Upper lobe of left lung (tissue), 4 donors: ENCODE data around the gene IL17RC.
A peak's percentile ranks its signal among the peaks of the same experiment; 100 is the strongest.

Experiments used
- CTCF ChIP-seq, 6 experiments: fragments of 450-650 bp in 4 of 6; fragments of 200-600 bp in 2 of 6; sonication (generic) in 2 of 6; IDR thresholded peaks; one replicate each; pipeline ENCODE4 v1.5.1; 2016 to 2019; ENCODE audit warnings: antibody characterized with exemption in 6 of 6
- EP300 ChIP-seq, 4 donors: sonication (generic); formaldehyde crosslinking; IDR thresholded peaks; one replicate each; pipeline ENCODE4 v1.5.1; 2017; ENCODE audit warnings: antibody characterized with exemption in 4 of 4, control low read depth in 2 of 4
- POLR2A ChIP-seq, 4 donors: fragments of 450-650 bp; IDR thresholded peaks; one replicate each; pipeline ENCODE4 v1.5.1; 2016 to 2017; ENCODE audit warnings: antibody characterized with exemption in 4 of 4, mild to moderate bottlenecking in 2 of 4
- POLR2AphosphoS5 ChIP-seq, 2 donors: sonication (generic); formaldehyde crosslinking; IDR thresholded peaks; one replicate each; pipeline ENCODE4 v1.5.1; 2017; ENCODE audit warnings: antibody characterized with exemption in 2 of 2

GRCh38 chr3:9951962-9952805 is 35.3 kb downstream of the IL17RC start, which contains the start of gene PRRT3:
- TF ChIP-seq POLR2A (IDR thresholded peaks at IDR 0.05) (peak in 1 of 4 donors; percentile 19), CTCF (IDR thresholded peaks at IDR 0.05) (peak in 1 of 6 experiments; percentile 10), POLR2AphosphoS5 (IDR thresholded peaks at IDR 0.05) (no peak), EP300 (IDR thresholded peaks at IDR 0.05) (no peak)
